SKM-1 treated with dmso at 0.1 percent for 144 hours (cell line): ENCODE measurements around the gene SNAPC5.

Source experiments
- DNase-seq: peaks from one replicate; lab custom pipeline; 2025; ENCODE audit not compliant: unreplicated experiment; lab: John Stamatoyannopoulos, UW

Gene SNAPC5

DNA sequence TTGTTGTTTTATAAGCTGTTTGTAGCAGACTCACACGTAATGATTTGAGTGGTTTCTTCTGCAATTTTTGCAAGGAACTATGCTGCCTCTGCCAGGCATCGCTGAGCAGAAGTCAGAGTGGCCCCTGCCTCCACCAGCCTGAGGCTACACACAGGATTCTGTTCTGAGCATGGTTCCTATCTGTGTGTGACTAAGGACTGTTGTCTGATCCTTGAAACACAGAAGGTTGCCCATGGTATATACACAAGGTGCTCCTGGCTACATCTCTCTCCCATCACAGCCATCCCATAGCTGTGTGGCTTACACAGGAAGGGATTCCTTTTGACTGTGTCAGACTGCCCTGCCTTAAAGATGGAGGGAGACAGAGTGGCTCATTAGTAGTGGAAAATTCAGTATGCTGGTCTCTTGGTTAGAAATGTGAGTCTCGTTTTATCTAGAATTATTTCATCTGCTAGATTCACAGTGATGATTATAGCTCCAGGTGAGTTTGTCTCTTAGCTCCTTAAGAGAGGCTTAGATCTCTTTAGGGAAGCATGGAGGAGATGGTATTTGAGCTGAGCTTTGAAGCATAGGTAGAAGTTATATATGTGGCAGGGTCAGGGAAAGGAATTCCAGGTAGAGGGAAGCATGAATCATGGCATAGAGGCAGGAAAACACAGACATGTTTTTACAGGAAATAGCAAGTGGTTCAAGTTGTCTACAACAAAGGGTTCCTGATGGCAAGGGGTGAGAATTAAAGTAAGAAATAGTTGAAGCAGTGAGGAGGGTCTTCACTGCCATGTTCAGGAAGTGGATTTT lies 37.5 kb downstream of the SNAPC5 start:
- no peak for DNase-seq

DNA sequence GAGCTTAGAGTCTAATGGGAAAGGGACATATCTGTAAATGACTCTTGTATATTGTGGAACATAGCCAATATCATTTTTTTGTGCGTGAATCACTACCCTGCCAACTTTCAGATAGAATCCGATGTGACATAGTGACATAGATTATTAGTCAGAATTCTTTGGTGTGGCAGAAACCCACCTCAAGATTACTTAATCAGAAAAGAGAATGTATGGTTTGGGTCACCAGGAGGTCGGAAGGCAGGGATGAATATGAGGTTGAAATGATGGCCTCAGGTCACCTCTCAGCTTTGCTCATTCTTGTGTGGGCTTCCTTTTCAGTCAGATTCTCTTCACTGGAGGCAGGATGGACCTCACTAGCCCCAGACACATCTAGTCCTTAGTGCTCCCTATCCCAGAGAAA lies 41.4 kb downstream of the SNAPC5 start:
- DNase-seq, result no peak

DNA sequence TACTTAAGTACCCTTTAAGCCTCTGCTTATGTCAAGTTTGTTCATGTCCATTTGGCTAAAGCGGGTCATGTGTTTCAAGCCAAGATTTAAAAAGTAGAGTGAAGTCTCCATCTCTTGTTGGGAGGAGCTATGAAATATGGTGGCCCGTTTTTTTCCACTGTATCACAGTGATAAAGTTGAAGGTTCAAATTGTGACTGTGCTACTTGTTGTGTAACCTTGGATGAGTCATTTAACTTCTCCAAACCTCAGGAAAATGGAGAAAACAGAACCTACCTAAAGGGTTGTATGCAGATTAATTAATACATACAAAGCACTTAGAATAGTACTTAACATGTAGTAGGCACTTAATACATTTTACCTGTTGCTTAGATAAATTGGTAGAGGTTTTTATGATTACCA lies 43.4 kb downstream of the SNAPC5 start:
- peak; percentile 60 for DNase-seq

DNA sequence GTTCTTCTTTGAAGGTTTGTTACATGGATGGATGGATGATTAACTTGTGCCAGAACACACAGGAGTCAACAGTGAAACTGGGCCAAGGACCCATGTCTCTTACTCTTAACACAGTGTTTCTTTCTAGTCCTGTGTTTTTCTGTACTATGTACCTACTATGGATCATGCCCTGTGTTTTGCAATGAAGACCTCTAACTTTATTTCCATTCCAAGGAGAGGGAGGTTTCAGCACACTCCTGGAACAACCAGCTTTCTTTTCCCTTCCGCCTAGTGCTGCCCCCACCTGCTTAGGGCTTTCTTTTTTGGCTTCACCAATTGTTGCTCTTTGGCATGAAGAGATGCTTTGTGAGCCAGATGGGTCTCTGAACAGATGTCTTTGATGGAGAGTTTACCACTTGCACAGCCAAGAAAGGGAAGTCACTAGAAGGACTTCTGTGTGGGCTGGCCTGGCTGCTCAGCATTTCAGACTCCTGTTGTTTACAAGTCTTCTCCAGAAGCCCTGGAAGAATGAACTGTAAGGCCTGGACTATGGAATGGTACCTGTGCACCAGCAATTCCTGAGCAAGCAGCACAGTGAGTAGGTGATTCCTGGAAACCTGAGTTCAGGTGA lies 44.5 kb downstream of the SNAPC5 start:
- no peak for DNase-seq

DNA sequence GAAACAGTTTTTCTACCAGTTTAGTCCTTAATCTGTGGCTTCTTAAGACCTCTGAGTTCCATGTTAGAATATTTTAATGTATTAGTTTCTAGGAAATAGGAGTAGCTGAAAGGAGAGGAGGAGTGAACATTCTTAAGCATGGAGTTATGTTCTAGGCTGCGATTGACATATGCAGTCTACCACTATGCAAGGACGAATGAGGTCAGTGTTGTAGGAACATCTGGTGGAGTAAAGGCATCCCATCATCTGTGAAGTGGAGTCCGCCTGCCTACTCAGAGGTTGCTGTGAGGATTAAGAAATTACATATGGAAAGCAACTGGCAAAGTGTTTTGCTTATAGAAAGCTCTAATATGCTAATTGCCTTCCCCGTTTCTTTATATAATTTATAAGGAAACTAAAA lies 45.1 kb downstream of the SNAPC5 start:
- no peak for DNase-seq
